Measurements from ENCODE around the gene USP44.
"Not testable (repeated sequence)": the region's sequence is repeated elsewhere in the genome, so short reads cannot be mapped to it uniquely, and the experiment has no call there.

The USP44 gene

GRCh38 chr12:95551305-95551704 lies at the start of gene USP44:
Gene USP44 (minus strand): TSS chr12:95551476. CDS start chr12:95534256, 17,220 bp downstream.
- no peak for FAIRE-seq

GRCh38 chr12:95600567-95600966 lies 49.3 kb upstream of the USP44 start:
- FAIRE-seq: no peak

- FAIRE-seq: no peak
Measured at GRCh38 chr12:95599880-95600279, 48.6 kb upstream of the USP44 start.

- FAIRE-seq: no peak
Measured at GRCh38 chr12:95594136-95594535, 42.9 kb upstream of the USP44 start.

- no peak for FAIRE-seq
Measured at GRCh38 chr12:95593266-95593871, 42.1 kb upstream of the USP44 start.

GRCh38 chr12:95591731-95592130 lies 40.5 kb upstream of the USP44 start:
- FAIRE-seq: no peak

- FAIRE-seq: no peak
Measured at GRCh38 chr12:95590775-95591174, 39.5 kb upstream of the USP44 start.

GRCh38 chr12:95583933-95584332 lies 32.7 kb upstream of the USP44 start:
- no peak for FAIRE-seq

- FAIRE-seq: peak; percentile 98
Measured at GRCh38 chr12:95582230-95583058, 31.2 kb upstream of the USP44 start.

- no peak for FAIRE-seq
Measured at GRCh38 chr12:95577820-95578219, 26.5 kb upstream of the USP44 start.

- FAIRE-seq: peak; percentile 88
Measured at GRCh38 chr12:95574799-95575452, 23.6 kb upstream of the USP44 start.

GRCh38 chr12:95573951-95574576 lies 22.8 kb upstream of the USP44 start:
- FAIRE-seq: no peak

GRCh38 chr12:95571369-95571768 lies 20.1 kb upstream of the USP44 start:
- no peak for FAIRE-seq

- not testable (repeated sequence) for FAIRE-seq
Measured at GRCh38 chr12:95568045-95568444, 16.8 kb upstream of the USP44 start.

GRCh38 chr12:95557625-95558024 lies 6.3 kb upstream of the USP44 start:
- no peak for FAIRE-seq

GRCh38 chr12:95554532-95555071 lies 3.3 kb upstream of the USP44 start:
- FAIRE-seq: no peak

GRCh38 chr12:95553197-95553943 lies 2.1 kb upstream of the USP44 start:
- no peak for FAIRE-seq

GRCh38 chr12:95551913-95552516 lies 739 bp upstream of the USP44 start:
- peak; percentile 17 for FAIRE-seq

- FAIRE-seq: no peak
Measured at GRCh38 chr12:95549392-95550084, 1.7 kb downstream of the USP44 start.

GRCh38 chr12:95548539-95549391 lies 2.5 kb downstream of the USP44 start:
- no peak for FAIRE-seq

All from G401.6 (cell line).